Tongue (tissue), 2 donors: ENCODE measurements around the gene NEK6. TPM values are rescaled to one million over a fixed set of nuclear protein-coding genes. Genes with fewer than 3 reads are reported as not detected.
A peak's percentile ranks its signal among the peaks of the same experiment; 100 is the strongest.

ENCODE experiments used
- DNase-seq: peaks from one replicate; pipeline ENCODE4 v3.0.0-alpha.2; 2015
- total RNA-seq: library from RNA; depleted of rRNA; stranded (reverse); fragments of >200 nt; gene quantifications from one replicate; pipeline ENCODE4 v1.2.3, GENCODE V29; 2014

NEK6 gene
- total RNA-seq, 1 donor from 2014 or later: 33.6 TPM

DNA sequence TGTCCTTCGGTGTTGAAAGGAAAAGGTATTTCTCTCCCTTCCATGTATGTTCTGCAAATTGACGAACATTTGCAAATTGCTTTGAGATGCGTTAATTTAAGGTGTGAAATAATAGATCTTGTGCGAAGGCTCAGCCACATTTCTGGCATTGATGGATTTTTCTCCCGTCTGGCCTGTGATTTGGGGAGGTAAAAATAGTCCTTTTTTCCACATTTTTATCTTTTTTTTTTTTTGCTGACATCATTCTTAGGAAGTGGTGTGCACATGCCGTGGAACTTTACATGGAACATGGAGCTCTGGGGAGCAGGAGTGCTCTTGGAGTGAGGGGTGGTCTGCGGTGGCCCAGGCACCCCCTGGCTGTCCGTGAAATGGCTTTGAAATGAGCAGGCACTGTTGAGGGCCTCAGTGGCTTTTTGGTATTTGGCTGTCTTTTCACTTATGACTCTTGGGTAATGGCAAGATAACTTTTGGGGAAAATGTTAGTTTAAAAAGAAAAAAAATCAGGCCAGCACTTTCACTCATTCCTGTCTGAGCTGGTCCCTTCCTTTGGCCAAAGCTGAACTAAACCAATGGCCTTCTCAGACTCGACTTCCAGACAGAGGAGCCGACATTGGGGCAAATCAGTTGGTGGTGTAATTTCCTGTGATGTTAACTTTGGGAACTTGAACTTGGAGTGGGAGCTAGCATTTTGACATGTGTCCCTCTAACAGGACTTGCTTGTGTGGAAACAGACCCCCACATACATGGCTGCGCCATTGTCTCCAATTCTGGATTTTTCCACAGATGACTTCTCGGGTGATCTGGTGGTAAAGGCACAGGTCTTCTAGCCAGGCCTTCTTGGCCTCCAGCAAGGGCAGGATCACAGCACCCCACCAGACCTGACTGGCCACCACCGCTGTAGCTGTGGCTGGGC, 4.2 kb downstream of the NEK6 start:
- no peak for DNase-seq

GRCh38 chr9:124262649-124262972, 4.9 kb downstream of the NEK6 start:
- DNase-seq: peak; percentile 78

GRCh38 chr9:124263213-124263612, 5.5 kb downstream of the NEK6 start:
- DNase-seq: no peak

DNA sequence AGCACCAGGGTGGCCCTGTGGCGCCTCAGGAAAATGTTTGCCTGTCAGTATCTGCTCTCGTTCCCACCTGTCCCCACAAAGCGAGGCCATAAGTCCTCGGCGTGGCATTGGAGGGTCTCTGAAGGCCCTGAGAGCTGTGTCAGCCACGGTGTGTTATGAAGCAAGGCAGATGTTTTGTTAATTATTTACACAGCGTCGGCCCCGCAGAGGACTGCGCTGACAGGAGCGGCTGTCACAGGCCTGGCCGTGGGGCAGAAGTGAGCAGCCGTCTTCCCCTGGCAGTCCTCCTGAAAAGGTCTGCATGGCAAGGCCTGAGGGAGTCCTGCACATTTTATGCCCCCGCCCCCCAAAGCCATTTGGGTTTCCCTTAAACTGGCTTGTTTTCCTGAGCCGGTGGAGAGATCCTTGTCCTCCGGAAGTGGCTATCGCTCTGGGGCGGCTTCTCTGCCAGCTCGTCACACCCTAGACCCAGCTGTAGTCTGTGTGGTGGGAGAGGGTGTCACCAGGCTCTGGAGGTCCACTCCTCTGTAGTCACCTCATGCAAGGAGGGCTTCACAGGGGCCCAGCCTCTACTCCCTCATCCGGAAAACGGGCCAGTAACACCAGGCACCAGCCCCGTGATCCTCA, 6.2 kb downstream of the NEK6 start:
- peak; percentile 79 for DNase-seq

GRCh38 chr9:124264823-124265233, 7.1 kb downstream of the NEK6 start:
- DNase-seq: no peak

DNA sequence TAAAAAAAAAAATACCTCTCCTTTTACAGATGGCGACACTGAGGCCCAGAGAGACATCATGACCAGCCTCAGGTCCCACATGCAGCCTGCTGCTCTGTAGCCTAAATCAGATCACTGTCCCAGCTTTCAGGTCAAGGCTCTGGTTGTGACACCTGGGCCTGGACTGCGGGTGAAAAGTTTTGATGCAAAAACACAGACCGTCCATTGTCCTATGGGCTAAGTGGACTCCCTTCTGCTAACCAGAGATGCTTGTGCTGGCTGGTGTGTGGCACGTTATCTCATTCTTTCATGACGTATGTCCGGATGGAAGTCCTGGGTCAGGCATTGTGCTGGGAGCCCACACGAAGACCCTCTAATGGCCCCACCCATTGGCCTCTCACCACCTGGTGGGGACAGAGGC, 7.8 kb downstream of the NEK6 start:
- DNase-seq: no peak

DNA sequence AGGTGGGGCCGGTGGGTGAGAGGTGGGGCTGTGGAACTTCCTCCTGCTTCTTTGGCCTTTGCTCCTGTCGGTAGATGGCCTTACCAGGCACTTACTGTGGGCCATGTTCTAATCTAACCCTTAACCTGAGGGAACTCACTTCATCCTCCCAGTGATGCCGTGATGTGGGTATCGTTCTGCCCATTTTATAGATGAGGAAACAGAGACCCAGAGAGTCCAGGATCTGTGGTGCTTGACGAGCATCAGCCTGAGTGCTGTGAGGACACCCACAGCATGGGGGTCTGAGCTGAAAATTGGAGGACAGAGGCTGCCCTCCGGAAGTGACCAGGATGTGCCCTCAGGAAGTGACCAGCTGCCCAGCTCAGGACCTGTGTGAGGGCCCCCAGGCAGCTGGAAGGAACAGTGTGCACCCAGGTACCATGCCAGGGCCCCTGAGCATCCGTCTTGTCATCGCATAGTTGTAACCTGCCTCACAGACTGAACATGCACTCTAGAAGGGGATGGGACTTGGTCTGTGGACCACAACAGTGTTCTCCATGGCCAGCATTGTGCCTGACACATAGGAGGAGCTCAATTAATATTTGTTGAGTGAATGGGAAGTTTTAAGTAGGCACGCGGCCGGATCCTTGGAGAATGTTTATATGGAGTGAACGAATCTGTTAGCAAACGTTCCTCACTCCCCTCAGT, 8.5 kb downstream of the NEK6 start:
- no peak for DNase-seq

DNA sequence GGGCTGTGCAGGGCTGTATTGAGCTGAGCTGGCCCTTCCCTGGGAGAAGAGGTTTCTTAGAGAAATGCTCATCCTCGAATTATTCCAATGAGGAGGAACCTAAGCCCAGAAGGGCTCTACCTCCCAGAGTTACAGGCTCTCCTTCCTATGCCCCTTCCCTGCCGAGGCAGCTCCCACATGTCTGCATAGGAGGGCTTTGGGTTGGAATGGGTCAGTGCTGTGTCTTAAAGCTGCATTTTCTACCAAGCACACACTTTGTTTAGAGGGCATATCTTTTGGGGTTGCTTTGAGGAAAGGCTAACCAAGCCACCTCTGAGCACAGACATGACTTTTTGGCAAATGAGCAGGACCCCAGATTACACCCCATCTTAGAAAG, 9.1 kb downstream of the NEK6 start:
- no peak for DNase-seq

DNA sequence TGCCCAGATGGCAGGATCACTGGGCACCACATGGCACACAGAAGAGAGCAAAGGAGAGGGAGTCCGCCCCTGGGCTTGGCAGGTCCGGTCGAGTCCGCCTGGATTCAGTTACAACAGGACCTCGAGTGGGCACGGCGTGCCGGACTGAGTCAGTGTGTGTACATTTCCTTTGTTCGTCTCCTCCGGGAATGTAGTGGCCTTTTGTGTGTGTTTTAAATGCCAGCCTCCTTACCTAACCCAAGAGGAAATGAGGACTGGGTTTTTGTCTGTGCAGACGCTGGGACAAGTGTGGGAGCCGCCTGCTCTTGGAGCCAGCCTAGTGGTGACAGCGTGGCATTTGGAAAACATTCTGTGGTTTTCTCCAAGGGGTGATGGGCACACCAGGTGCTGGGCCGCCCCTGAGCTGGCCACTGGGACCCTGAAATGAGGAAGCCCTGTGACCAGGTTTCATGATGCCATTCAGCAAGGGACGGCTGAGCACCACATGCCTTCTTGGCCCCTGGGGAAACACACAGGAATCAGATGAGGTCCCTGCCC, 9.6 kb downstream of the NEK6 start:
- no peak for DNase-seq

- DNase-seq: no peak
These were observed 10.5 kb downstream of the NEK6 start for GRCh38 chr9:124268248-124268647.

DNA sequence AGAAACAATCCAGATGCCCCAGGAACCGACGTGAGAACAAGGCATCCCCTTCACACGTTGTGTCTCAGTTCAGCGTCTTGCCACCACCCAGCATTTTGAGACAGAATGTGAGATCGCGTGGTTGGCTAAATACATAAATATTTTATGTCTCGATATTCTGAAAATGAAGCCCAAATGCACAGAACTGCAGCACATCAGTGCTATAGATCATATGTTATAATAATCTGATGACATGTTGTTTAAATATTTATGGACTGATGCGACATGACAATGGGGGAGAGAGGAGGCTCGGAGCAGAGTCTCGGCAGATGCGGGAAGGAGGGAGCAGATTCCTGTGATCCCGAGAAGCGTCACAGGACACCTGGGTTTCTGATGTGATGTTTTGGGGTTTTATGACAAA, 10.9 kb downstream of the NEK6 start:
- DNase-seq: no peak

- no peak for DNase-seq
These were observed 11.8 kb downstream of the NEK6 start for GRCh38 chr9:124269556-124269955.

- no peak for DNase-seq
These were observed 13.0 kb downstream of the NEK6 start for GRCh38 chr9:124270504-124271335.

GRCh38 chr9:124271660-124272059, 13.9 kb downstream of the NEK6 start:
- no peak for DNase-seq

- DNase-seq: no peak
These were observed 14.4 kb downstream of the NEK6 start for GRCh38 chr9:124272118-124272517.

GRCh38 chr9:124272979-124273378, 15.2 kb downstream of the NEK6 start:
- DNase-seq: no peak

DNA sequence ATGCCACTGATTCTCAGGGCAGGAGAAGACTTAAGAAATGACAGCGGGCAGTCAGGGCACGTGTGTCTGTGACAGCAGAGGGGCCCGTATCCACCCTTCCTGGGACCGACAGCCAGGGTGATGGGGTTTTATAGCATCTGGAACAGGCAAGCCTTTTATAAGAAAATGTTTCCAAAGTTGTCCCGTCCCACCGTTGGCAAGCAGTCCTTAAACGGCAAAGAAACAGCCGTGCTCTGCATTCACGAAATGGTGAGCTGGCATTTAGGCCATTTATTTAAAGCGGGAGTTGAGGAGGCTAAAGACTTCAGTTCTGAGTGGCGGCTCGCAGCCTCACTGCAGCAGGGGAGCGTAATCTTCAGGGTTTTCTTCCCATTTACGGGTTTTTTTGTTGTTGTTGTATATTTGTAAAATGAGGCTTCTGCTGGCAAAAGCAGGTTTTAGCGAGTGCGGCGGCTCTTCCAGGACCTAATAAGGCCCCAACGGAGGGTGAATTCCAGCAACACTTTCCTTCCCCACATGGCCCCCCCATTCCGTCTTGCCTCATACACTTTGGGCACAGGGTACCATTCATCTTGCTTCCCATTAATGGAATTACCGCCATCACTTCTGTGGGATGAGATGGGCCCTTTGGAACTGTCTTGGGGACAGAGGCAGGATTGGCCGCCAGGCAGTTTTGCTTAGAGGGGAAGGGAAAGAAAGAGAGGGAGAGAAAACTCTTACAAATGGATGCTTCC, 15.8 kb downstream of the NEK6 start:
- DNase-seq: no peak

DNA sequence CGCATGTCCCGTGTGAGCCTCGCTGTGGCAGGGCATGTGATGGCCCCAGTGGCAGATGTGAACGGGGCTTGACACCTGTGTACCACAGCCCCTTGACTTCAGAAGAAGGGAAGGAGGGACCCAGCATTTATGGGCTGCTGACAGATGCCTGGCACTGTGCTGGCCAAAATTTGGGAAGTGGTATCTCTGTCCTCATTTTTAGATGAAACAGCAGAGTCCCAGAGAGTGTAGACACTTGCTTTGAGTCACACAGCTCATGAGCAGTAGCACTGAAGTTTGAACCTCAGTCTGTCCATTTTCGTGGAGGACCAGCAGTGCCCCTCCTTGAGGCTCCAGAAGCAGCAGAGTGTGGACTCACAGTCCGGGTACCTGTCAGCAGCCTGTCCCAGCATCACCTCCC, 16.5 kb downstream of the NEK6 start:
- no peak for DNase-seq

GRCh38 chr9:124274738-124275137, 17.0 kb downstream of the NEK6 start:
- DNase-seq: no peak

GRCh38 chr9:124277420-124277819, 19.7 kb downstream of the NEK6 start:
- DNase-seq: no peak

- DNase-seq: no peak
These were observed 20.3 kb downstream of the NEK6 start for GRCh38 chr9:124278054-124278540.
